GM15510 (cell line): Measurements from ENCODE around the gene RNASE13.

ENCODE experiments used
- POLR2A ChIP-seq: IDR thresholded peaks from 3 replicates; pipeline ENCODE4 v1.6.1; 2011; ENCODE audit warnings: borderline replicate concordance; ENCODE audit not compliant: insufficient read length; ENCODE audit errors: extremely low read depth

RNASE13 gene, protein sequence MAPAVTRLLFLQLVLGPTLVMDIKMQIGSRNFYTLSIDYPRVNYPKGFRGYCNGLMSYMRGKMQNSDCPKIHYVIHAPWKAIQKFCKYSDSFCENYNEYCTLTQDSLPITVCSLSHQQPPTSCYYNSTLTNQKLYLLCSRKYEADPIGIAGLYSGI

DNA sequence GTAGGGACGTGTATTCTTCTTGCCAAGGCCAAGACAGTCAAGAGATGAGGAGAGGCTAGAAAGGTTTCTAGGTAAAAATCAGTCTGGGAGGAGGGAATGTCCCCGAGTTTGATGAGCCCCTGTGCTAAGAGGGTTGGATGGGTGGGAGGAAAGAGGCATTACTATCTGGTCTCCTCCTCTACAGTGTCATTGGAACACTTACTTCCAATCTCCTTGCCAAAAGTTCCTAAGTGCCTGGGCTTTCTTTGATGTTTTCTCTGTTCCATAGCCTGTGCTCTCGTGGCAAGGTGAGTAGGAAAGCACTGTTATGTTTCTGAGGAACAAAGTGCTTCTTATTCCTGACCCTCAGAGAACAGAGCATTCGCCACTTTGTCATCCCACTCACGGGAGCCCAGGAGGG lies at the start of gene RNASE13:
RNASE13 (minus strand) TSS at position 101 of the 400 bp plus-strand sequence. CDS start 519 bp downstream, outside the sequence.
- no peak for TF ChIP-seq POLR2A

DNA sequence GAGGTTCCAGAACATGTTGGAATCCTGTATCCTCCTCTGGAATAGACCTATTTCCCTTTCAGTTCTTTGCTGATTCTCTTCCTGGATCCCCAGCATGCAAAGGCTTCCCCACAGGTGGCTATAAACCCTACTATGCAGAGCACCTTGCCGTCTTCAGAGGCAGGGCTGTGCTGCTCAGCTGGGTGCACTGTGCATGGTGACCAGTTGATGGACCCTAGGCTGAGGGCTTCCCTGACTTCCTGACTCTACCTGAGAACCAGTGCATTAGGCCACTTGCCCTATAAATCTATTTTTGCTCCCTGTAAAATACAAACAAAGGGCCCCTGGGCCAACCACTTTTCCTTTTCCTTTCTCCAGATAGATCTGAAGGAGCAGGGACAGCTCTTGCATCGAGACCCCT lies 49.8 kb upstream of the RNASE13 start:
- no peak for TF ChIP-seq POLR2A

DNA sequence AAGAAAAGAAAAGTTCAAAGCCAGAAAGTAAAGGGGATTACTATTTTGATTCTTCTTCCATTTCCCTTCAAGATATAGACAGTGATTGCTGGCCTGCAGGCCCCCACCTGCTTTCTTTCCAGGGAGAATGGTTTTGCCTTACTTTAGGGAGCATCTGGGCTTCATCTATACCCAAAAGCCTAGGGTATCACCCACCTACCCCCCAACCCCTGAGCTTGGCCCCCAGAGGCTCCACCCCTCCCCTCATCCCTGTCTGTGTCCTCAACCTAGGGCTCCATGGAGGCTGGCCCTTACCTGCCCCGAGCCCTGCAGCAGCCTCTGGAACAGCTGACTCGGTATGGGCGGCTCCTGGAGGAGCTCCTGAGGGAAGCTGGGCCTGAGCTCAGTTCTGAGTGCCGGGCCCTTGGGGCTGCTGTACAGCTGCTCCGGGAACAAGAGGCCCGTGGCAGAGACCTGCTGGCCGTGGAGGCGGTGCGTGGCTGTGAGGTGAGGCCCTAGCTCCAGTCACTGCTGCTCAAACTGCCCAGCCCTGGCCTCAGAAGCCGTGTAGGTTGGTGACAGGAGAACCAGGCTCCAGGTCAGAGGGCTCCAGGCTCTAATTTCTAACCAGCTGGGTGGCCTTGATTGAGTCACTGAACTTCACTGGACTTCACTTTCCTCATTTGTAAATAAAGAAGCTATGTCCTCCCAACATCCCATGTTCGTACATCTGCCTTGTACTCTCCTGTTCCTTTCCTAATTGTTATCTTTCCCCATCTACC lies 49.1 kb upstream of the RNASE13 start:
- TF ChIP-seq POLR2A = no peak

DNA sequence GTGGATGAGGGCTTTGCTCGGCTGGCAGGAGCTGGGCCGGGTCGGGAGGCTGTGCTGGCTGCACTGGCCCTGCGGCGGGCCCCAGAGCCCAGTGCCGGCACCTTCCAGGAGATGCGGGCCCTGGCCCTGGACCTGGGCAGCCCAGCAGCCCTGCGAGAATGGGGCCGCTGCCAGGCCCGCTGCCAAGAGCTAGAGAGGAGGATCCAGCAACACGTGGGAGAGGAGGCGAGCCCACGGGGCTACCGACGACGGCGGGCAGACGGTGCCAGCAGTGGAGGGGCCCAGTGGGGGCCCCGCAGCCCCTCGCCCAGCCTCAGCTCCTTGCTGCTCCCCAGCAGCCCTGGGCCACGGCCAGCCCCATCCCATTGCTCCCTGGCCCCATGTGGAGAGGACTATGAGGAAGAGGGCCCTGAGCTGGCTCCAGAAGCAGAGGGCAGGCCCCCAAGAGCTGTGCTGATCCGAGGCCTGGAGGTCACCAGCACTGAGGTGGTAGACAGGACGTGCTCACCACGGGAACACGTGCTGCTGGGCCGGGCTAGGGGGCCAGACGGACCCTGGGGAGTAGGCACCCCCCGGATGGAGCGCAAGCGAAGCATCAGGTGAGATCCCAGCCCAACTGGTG lies 47.0 kb upstream of the RNASE13 start:
- TF ChIP-seq POLR2A = no peak

DNA sequence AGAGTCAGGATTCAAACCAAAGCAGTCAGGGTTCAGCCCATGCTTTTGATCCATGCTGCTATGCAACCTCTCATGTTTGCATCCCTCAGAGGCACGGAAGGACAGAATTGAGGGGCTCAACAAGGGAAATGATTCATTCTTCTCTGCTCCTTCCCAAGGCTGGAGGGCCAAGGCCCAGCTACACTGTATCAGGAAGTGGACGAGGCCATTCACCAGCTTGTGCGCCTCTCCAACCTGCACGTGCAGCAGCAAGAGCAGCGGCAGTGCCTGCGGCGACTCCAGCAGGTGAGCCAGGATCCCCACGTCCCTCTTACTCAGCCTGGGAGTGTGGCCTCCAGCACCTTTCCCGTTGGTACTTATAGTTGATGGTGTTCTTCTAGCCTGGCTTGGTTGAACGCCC lies 44.1 kb upstream of the RNASE13 start:
- TF ChIP-seq POLR2A = no peak

DNA sequence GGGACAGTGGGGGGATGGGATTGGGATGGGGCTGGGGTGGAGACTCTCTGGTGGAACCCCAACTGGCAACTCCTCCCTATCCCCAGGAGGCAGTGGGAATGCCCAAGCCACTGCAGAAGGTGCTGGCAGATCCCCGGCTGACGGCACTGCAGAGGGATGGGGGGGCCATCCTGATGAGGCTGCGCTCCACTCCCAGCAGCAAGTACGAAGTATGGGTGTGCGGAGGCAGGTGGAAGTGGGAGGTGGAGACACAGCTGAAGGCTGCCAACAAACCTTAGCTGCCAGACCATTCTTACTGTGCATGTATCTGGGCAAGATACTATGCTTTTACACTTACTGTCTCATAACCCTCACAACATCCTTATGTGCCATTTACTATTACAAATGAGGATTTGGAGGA lies 43.7 kb upstream of the RNASE13 start:
- TF ChIP-seq POLR2A = no peak

DNA sequence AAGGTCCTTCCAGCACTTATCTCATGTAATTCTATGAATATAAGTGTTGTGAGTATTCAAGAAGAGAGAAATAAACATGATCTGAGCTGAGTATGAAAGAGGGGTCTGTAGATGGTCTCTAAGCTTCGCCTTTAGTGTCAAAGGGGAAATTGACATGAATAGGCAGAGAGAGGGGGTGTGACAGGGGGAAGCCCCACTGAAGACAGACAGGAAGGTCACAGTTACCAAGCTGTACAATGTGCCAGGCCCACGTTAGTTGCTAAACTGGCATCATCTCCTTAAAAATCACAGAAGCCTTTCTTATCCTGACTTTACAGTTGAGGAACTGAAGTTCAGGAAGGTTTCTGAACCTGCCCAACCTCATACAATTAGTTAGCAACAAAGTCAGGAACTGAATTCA lies 43.1 kb upstream of the RNASE13 start:
- no peak for TF ChIP-seq POLR2A

DNA sequence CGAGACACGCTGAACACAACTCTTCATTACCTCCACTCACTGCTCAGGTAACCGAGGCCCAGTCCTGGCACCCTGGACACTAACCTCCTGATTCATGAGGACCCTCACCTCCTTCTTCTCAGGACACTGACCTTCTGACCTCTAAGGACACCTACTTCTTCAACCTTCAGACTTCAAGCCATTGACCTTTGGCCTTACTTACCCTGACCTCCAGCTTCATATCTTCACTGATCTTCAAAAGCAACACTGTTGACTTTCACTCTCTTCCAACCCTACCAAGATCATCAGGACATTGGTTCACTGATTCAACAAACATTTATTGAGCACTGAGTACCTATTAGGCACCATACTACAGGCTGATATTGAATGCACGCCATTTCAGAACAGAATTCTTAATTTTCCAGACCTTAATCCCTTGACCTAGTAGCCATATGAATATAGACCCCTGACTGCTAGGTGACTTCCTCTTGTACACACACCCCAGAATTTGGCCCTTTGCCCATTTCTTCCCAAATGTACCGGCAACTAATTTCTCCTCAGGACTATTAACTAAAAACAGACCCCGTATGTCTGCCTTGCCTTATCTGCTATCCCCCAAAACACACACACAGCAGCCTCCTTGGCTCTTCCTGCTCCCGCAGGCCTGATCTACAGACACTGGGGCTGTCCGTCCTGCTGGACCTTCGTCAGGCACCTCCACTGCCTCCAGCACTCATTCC lies 41.3 kb upstream of the RNASE13 start:
- TF ChIP-seq POLR2A = no peak

DNA sequence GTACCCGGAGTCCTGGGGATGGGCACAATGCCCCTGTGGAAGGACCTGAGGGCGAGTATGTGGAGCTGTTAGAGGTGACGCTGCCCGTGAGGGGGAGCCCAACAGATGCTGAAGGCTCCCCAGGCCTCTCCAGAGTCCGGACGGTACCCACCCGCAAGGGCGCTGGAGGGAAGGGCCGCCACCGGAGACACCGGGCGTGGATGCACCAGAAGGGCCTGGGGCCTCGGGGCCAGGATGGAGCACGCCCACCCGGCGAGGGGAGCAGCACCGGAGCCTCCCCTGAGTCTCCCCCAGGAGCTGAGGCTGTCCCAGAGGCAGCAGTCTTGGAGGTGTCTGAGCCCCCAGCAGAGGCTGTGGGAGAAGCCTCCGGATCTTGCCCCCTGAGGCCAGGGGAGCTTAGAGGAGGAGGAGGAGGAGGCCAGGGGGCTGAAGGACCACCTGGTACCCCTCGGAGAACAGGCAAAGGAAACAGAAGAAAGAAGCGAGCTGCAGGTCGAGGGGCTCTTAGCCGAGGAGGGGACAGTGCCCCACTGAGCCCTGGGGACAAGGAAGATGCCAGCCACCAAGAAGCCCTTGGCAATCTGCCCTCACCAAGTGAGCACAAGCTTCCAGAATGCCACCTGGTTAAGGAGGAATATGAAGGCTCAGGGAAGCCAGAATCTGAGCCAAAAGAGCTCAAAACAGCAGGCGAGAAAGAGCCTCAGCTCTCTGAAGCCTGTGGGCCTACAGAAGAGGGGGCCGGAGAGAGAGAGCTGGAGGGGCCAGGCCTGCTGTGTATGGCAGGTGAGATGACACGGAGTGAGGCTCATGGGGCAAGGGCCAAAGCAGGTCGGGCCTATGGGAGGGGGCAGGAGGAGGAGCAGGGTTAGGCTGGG lies 40.0 kb upstream of the RNASE13 start:
- TF ChIP-seq POLR2A = no peak

DNA sequence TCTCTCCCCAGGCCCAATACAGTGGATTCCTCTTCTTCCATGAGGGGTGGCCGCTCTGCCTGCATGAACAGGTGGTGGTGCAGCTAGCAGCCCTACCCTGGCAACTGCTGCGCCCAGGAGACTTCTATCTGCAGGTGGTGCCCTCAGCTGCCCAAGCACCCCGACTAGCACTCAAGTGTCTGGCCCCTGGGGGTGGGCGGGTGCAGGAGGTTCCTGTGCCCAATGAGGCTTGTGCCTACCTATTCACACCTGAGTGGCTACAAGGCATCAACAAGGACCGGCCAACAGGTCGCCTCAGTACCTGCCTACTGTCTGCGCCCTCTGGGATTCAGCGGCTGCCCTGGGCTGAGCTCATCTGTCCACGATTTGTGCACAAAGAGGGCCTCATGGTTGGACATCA lies 39.3 kb upstream of the RNASE13 start:
- TF ChIP-seq POLR2A = no peak

DNA sequence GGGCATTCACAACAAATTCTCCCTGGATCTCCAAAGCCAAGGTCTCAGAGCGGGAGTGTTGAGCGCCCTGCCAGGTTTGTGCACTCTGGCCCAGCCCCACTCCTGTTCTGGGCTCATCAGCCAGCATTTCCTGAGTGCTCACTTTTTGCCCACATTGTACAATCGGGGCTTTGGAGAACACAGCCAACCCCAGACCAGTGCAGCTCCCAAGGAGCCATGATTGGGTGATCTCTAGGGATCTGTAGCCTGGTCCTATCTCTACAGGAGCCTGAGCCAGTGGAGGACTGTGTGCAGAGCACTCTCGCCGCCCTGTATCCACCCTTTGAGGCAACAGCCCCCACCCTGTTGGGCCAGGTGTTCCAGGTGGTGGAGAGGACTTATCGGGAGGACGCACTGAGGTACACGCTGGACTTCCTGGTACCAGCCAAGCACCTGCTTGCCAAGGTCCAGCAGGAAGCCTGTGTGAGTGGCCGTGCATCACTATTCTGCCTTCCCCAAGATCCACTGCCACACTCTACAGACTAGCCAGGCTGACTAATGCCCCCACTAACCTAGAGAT lies 38.3 kb upstream of the RNASE13 start:
- TF ChIP-seq POLR2A = no peak

DNA sequence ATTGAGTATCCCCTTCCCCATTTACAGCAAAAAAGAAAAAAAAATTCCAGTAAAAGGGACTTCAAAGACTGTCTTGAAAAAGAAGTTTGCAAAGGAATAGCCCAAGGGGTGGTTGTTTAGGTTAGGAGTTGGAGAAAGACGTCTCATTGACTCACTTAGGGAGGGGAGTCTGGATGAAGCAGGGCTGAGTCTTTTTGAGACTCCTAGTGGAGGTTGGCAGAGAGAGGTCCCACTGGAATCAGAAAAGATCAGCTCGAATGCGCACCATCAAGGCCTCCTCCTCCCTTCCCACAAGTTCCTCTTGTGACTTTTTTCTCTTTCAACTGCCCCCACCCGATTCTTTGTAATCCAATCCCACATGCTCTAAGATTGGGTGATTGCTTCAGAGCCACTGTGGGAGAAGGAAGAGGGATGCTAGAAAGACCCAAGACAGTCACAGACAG lies 37.4 kb upstream of the RNASE13 start:
- no peak for TF ChIP-seq POLR2A

DNA sequence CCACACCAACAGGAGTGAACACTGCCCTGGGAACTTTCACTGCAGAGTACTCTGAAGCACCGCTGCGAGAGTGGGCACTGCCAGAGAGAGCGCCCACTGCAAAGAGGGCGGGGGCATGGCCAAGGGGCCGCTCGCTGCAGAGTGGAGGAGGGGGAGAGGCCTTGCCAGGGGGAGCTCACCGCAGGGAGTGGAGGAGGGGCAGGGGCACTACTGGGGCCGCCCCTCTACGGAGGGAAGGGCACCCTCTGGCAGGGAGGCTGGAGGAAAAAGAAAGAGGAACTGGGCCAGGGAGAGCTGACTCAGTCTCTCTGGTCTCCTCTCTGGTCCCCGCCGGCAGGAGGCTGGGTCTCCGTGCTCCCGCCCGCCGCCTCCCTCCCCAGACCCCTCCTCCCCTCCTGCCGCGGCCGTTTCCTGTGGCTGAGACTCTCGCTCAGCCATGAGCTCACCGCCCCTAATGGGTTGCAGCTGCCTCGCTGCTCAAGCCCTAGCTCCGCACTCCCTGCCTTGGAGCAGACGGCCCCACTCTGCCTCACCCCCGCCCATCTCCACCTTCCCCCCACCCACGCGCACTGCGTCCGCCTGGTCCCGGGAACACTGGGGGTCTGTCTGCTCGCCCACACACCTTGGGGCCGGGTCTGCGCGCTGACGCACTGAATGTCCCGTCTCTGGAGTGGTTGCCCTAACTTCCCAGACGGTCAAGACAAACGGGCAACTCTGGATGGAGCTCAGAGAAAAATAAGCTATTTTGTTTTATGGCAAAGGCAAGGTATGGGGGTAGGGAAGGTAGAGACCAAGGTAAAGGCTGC lies 36.8 kb upstream of the RNASE13 start:
- no peak for TF ChIP-seq POLR2A

DNA sequence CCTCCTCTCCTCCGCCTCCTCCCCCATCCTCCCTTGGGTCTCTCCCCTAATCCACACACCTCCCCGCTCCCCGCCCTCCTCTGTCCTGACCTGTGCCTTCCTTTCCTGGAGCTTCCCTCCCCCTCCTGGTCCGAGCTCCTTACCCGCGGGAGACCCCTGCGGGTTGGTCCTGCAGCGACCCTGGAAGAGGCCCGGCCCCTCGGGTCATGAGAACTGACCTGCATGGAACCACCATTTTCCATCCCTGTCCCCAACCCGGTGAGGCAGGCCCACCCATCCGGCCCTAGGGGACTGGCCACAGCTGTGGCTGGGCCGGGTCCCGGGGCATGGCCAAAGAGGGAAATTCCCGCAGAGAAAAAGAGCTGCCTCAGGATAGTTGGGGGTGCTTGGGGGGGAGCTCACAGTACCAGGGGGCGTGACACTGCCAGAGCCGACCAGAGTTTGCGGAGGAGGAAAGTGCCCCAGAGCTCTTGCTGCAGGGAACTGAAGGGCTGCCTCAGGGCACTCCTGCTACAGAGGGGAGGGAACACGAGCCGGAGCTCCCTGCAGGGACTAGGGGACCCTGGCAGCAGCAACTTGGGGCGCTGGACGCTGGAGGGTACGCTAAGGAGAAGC lies 36.1 kb upstream of the RNASE13 start:
- no peak for TF ChIP-seq POLR2A
